HG03342 (cell line): Measurements from ENCODE around the gene RNASEH2A.

Source experiments
- ATAC-seq: cut with Tn5 transposase; IDR thresholded peaks from one replicate; pipeline ENCODE4 v1.9.1; 2021; ENCODE audit warnings: mild to moderate bottlenecking, moderate library complexity; ENCODE audit not compliant: unreplicated experiment

Gene RNASEH2A

DNA sequence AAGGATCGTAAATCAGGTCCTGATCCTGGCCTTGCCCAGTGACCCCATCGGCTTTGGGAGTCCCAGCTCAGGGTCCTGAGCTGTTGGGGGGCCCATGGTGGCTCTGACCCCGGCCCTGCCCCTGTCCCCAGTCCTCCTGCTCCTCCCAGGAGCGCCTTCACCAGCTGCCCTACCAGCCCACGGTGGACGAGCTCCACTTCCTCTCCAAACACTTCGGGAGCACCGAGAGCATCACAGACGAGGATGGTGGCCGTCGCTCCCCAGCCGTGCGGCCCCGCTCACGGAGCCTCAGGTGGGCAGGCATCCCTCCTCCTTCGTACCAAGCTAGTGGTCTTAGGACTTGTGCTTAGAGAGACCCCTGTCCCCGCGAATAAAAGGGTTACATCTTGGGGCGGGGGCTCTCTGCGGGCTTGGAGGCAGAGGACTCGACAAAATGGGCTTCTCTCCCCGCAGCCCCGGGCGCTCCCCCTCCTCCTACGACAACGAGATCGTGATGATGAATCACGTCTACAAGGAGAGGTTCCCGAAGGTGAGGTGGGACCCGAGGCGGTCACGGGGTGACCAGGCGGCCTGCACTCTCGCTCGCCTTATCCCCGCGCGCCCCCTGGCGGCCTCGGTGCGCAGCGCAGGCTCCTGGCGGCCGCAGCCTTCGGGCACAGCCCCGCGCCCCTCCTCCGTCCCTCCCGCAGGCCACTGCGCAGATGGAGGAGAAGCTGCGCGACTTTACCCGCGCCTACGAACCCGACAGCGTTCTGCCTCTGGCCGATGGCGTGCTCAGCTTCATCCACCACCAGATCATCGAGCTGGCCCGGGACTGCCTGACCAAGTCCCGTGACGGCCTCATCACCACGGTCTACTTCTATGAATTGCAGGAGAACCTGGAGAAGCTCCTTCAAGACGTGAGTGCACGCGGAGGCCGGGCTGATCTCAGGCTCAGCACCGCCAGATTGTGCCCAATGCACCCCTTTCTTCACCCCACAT, 41.1 kb downstream of the RNASEH2A start:
- ATAC-seq = no peak

DNA sequence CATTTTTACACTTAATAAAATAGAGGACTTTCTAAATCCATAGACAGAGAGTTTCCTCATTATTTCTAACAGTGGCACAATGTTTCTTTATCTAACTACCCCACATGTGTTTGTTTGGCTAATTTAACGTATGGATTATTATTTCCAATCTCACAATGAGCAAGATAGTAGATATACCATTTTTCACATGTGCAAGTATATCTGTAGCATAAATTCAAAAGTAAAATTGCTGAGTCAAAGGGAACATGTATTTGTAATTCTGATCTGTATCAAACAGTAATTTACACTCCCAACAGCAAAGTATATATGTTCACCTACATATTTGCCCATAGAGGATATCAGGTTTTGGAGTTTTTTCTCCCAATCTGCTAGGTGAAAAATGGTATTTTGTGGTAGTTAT, 50.3 kb downstream of the RNASEH2A start:
- no peak for ATAC-seq

DNA sequence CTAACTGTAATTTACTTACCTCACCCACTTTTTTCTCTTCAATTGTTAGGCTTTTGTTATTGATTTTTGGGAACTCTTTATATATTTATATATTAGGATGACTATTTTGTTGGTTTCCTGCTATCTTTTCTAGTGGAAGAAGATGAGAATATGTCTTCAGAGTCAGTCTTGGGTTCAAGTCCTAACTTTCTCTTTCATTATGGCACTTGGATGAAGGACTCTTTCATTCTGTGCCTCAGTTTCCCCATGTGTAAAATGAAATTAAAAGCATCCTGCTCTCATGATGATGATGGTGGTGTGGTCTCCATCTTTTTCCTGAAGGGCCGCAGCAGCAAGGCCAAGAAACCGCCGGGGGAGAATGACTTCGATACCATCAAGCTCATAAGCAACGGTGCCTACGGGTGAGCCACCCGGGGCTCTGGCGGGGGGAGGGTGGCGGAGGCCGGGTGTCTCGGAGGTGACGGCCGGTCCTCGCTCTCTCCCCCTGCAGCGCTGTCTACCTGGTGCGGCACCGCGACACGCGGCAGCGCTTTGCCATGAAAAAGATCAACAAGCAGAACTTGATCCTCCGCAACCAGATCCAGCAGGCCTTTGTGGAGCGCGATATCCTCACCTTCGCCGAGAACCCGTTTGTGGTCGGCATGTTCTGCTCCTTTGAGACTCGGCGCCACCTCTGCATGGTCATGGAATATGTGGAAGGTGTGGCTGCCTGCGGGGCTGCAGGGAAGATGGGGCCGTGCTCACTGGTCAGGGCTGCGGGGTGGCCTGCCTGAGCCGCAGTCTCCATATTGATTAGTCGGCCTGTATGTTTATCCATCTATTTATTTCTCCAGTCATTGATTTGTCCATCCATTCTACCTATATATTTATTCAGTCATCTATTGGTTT, 51.9 kb downstream of the RNASEH2A start:
- no peak for ATAC-seq

DNA sequence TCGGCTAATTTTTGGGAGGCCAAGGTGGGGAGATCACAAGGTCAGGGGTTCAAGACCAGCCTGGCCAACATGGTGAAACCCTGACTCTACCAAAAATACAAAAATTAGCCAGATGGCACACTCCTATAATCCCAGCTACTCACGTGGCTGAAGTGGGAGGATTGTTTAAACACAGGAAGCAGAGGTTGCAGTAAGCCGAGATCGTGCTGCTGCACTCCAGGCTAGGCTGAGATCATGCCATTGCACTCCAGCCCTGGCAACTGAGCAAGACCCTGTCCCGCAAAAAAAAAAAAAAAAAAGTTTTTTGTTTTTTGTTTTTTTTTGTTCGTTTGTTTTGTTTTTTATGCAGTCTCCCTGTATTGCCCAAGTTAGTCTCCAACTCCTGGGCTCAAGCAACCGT, 53.2 kb downstream of the RNASEH2A start:
- no peak for ATAC-seq
